ENCODE data around the gene ENKUR.
"Not testable (repeated sequence)": the region's sequence is repeated elsewhere in the genome, so short reads cannot be mapped to it uniquely, and the experiment has no call there.

Gene ENKUR

GRCh38 chr10:24973163-24973562, 42.8 kb downstream of the ENKUR start:
- no peak for DNase-seq (ENCODE audit: low read depth)

GRCh38 chr10:24971374-24971773, 44.6 kb downstream of the ENKUR start:
- no peak for DNase-seq (ENCODE audit: low read depth)

GRCh38 chr10:24969841-24970281, 46.1 kb downstream of the ENKUR start:
- DNase-seq (ENCODE audit: low read depth): no peak

- DNase-seq (ENCODE audit: low read depth): not testable (repeated sequence)
Observed at GRCh38 chr10:24968951-24969350, 47.0 kb downstream of the ENKUR start.

- DNase-seq (ENCODE audit: low read depth): no peak
Observed at GRCh38 chr10:24968349-24968748, 47.6 kb downstream of the ENKUR start.

GRCh38 chr10:24966962-24967481, 48.9 kb downstream of the ENKUR start:
- DNase-seq (ENCODE audit: low read depth): no peak

GRCh38 chr10:24965051-24965450, 50.9 kb downstream of the ENKUR start:
- DNase-seq (ENCODE audit: low read depth): no peak

GRCh38 chr10:24963521-24964041, 52.4 kb downstream of the ENKUR start:
- no peak for DNase-seq (ENCODE audit: low read depth)

- DNase-seq (ENCODE audit: low read depth): no peak
Observed at GRCh38 chr10:24962995-24963394, 53.0 kb downstream of the ENKUR start.

- no peak for DNase-seq (ENCODE audit: low read depth)
Observed at GRCh38 chr10:24961582-24961981, 54.4 kb downstream of the ENKUR start.

- no peak for DNase-seq (ENCODE audit: low read depth)
Observed at GRCh38 chr10:24959382-24959730, 56.6 kb downstream of the ENKUR start.

GRCh38 chr10:24958721-24959381, 57.1 kb downstream of the ENKUR start:
- DNase-seq (ENCODE audit: low read depth): no peak

GRCh38 chr10:24958091-24958720, 57.8 kb downstream of the ENKUR start:
- DNase-seq (ENCODE audit: low read depth): no peak

- not testable (repeated sequence) for DNase-seq (ENCODE audit: low read depth)
Observed at GRCh38 chr10:24957624-24958051, 58.3 kb downstream of the ENKUR start.

GRCh38 chr10:24953675-24954074, 62.3 kb downstream of the ENKUR start:
- DNase-seq (ENCODE audit: low read depth): no peak

GRCh38 chr10:24952707-24953645, 63.0 kb downstream of the ENKUR start:
- no peak for DNase-seq (ENCODE audit: low read depth)

GRCh38 chr10:24952143-24952706, 63.7 kb downstream of the ENKUR start, which contains the start of gene PRTFDC1:
Gene PRTFDC1 (minus strand): TSS chr10:24952606. CDS start chr10:24952575, 31 bp downstream.
- no peak for DNase-seq (ENCODE audit: low read depth)

GRCh38 chr10:24951201-24952142, 64.5 kb downstream of the ENKUR start:
- no peak for DNase-seq (ENCODE audit: low read depth)

- DNase-seq (ENCODE audit: low read depth): no peak
Observed at GRCh38 chr10:24950439-24950838, 65.5 kb downstream of the ENKUR start.

GRCh38 chr10:24949616-24950015, 66.3 kb downstream of the ENKUR start:
- no peak for DNase-seq (ENCODE audit: low read depth)
